ENCODE results near the gene TMC4.

- TF ChIP-seq CTCF (IDR thresholded peaks at IDR 0.05) (no peak), POLR2A (IDR thresholded peaks at IDR 0.05) (no peak)
Measured at GRCh38 chr19:54199401-54199800, 26.4 kb upstream of the TMC4 start.

Measured in testis (tissue), 2 donors.